Thoracic aorta (tissue), 2 donors: ENCODE results near the gene TMEM158. TPM values are rescaled to one million over a fixed set of nuclear protein-coding genes. Genes with fewer than 3 reads are reported as not detected.

Experiments
- ATAC-seq: fragments of 150-250 bp; one replicate; pipeline ENCODE4 v1.8.0; 2017; ENCODE audit warnings: low read depth; ENCODE audit not compliant: insufficient number of reproducible peaks, low FRiP score
- DNase-seq: peaks from one replicate; pipeline ENCODE4 v3.0.0-alpha.2; 2020; ENCODE audit warnings: low spot score
- H3K27ac ChIP-seq, 2 donors: fragments of 200-600 bp; sonication (generic); 1 replicate in 1 of 2; 2 replicates in 1 of 2; pipeline ENCODE4 v1.5.1; 2016; ENCODE audit warnings: mild to moderate bottlenecking in 2 of 2, moderate library complexity in 2 of 2
- H3K27me3 ChIP-seq: fragments of 200-600 bp; sonication (generic); replicated peaks from 2 replicates; pipeline ENCODE4 v1.6.0; 2016; ENCODE audit warnings: mild to moderate bottlenecking; ENCODE audit not compliant: insufficient read depth
- H3K36me3 ChIP-seq: fragments of 200-600 bp; sonication (generic); one replicate; pipeline ENCODE4 v1.5.1; 2016
- H3K4me1 ChIP-seq, 2 donors: fragments of 200-600 bp; sonication (generic); 1 replicate in 1 of 2; 2 replicates in 1 of 2; pipeline versions ENCODE4 v1.5.1 to v1.6.0; 2016; ENCODE audit warnings: low read depth in 2 of 2, mild to moderate bottlenecking in 1 of 2; ENCODE audit not compliant: control insufficient read depth in 1 of 2
- H3K4me3 ChIP-seq: fragments of 200-600 bp; sonication (generic); 2 replicates; pipeline ENCODE4 v1.5.1; 2016; ENCODE audit warnings: mild to moderate bottlenecking
- H3K9me3 ChIP-seq: fragments of 200-600 bp; sonication (generic); 2 replicates; pipeline ENCODE4 v1.5.1; 2016
- total RNA-seq, 2 donors: library from RNA; depleted of rRNA; stranded (reverse); fragments of >200 nt; gene quantifications; one replicate each; pipeline versions ENCODE4 v1.1.0 to v1.2.3, GENCODE V29; 2016
- TF ChIP-seq, protein P1 (sequence below): fragments of 200-600 bp; sonication (generic); IDR thresholded peaks from one replicate; pipeline ENCODE4 v1.5.1; 2019; ENCODE audit warnings: antibody characterized with exemption

Gene TMEM158
- total RNA-seq, 2 donors from 2014 or later = 0.41 to 2.2 TPM

DNA sequence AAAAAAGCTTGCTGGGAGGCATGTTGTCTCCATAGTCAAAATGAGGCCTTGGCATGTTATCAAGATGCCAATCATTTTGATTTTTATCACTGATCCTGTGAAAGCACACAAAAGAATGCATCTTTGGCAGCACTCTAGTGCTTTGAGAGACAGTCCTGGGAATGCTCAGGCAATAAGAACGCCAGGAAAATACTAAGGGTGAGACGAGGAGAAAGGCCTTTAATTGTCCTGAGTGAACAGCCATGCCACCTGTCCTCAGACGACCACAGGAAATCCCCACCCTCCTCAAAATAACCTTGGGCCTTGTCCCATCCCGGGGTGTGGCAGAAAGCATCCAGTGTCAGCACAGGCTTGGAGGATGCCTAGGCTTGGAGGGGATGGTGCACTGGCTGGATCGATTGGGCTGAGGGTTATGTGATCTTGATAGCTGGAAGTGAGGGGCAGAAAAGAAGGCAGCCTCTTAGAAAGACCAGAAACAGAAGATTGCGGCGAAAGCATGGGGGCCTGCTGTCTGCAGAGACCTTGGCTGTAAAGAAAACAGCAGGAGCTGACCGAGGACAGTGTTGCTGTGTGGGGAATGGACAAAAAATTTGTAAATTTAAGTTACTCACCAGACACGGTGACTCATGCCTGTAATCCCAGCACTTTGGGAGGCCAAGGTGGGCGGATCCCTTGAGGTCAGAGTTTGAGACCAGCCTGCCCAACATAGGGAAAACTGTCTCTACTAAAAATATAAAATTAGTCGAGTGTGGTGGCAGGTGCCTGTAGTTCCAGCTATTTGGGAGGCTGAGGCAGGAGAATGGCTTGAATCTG is 7.3 kb downstream of the TMEM158 start:
- Histone ChIP-seq H3K4me1 (peaks cover 0 to 1% of the 10 kb centered on the region in 2 donors), H3K27ac (no peak overlapping the region), H3K9me3 (no peaks in the 10 kb centered on the region), H3K36me3 (no peaks in the 10 kb centered on the region), H3K4me3 (no peak overlapping the region), H3K27me3 (peaks cover 6% of the 10 kb centered on the region)
- TF ChIP-seq, protein P1, sequence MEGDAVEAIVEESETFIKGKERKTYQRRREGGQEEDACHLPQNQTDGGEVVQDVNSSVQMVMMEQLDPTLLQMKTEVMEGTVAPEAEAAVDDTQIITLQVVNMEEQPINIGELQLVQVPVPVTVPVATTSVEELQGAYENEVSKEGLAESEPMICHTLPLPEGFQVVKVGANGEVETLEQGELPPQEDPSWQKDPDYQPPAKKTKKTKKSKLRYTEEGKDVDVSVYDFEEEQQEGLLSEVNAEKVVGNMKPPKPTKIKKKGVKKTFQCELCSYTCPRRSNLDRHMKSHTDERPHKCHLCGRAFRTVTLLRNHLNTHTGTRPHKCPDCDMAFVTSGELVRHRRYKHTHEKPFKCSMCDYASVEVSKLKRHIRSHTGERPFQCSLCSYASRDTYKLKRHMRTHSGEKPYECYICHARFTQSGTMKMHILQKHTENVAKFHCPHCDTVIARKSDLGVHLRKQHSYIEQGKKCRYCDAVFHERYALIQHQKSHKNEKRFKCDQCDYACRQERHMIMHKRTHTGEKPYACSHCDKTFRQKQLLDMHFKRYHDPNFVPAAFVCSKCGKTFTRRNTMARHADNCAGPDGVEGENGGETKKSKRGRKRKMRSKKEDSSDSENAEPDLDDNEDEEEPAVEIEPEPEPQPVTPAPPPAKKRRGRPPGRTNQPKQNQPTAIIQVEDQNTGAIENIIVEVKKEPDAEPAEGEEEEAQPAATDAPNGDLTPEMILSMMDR = no peak
- ATAC-seq = no peak
- DNase-seq = no peak

- no peak for ATAC-seq
- no peaks in the 10 kb centered on the region for H3K27me3 ChIP-seq
- no peaks in the 10 kb centered on the region for H3K9me3 ChIP-seq
- H3K27ac ChIP-seq = no peak overlapping the region
- no peaks in the 10 kb centered on the region for H3K36me3 ChIP-seq
- DNase-seq = no peak
- no peaks in the 10 kb centered on the region for H3K4me1 ChIP-seq
- TF ChIP-seq, protein P1 = no peak
- no peak overlapping the region for H3K4me3 ChIP-seq
Observed at GRCh38 chr3:45216021-45216609, 10.0 kb downstream of the TMEM158 start.

DNA sequence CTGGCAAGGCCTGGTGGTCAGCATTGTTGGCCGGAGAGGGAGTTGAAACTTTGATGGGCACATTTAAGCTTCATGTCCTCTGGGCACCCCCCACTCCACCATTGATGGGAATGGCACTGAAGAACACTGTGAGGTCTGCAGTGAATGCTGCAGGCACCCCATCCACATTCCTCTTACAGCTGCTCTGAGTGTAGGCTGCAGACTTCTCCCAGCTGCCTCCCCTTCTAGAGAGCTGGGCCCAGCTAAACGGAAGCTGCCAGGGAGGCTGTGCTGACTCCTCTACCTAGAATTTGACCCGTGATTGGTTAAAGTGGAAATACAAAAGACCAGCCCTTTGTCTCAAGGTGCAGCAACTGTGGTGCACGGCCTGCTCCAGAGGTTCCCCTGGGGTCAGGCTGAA is 10.6 kb downstream of the TMEM158 start:
- ATAC-seq (no peak), DNase-seq (no peak)
- Histone ChIP-seq H3K36me3 (no peaks in the 10 kb centered on the region), H3K4me1 (no peaks in the 10 kb centered on the region), H3K9me3 (no peaks in the 10 kb centered on the region), H3K27me3 (no peaks in the 10 kb centered on the region), H3K4me3 (no peak overlapping the region), H3K27ac (no peak overlapping the region)
- TF ChIP-seq, protein P1 = no peak

DNA sequence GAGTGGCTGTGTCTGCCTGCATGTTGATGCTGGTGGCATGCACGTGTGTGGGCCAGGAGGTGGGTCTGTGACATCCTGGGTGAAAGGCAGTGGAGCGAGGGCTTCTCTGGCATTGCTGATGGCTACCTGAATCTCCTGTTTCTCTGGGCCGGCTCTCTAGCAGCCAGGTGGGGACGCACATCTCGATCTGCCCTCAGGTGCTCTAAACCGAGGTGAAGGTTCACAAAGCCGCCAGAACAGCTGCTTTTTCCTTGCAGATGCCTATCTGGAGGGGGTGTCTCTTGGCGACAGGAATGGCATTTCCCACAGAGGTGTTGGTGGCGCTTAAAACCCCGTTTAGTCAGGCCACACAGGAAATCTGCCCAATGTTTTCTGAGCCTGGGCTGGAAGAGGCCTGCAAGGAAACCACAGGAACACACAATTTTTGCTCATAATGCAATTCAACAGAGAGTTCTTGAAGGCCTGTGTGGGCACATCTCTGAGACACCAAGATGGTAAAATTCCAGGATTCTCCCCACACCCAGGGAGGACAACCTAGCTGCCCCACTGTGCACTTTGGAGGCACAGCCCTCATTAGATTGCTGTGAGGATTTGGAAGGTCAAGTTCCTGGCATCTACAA is 11.9 kb downstream of the TMEM158 start:
- H3K4me1 ChIP-seq = no peaks in the 10 kb centered on the region
- H3K27ac ChIP-seq = no peak overlapping the region
- H3K36me3 ChIP-seq = no peaks in the 10 kb centered on the region
- ATAC-seq (no peak), DNase-seq (no peak)
- TF ChIP-seq, protein P1 = no peak
- H3K4me3 ChIP-seq = no peak overlapping the region
- no peaks in the 10 kb centered on the region for H3K9me3 ChIP-seq
- no peaks in the 10 kb centered on the region for H3K27me3 ChIP-seq

DNA sequence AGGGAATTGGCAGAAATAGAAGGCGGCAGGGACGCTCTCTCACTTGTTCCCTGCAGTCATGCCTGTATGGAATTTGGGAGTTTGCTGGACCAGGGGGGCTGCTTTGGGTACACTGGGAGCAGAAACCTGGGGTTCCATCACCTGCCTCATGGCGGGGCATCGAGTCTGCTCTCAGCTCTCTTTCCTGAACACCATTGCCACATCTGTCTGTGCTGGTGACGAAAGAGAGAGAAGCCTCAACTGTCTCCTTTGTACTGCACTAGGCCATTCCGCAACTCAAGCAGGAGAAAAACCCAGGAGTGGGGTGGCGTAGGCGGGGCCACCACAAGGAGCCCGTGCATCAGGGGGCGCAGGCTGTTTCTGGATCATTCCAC is 14.0 kb downstream of the TMEM158 start:
- Histone ChIP-seq H3K27me3 (no peaks in the 10 kb centered on the region), H3K36me3 (no peaks in the 10 kb centered on the region), H3K9me3 (no peaks in the 10 kb centered on the region), H3K4me3 (no peak overlapping the region), H3K27ac (no peak overlapping the region), H3K4me1 (no peaks in the 10 kb centered on the region)
- TF ChIP-seq, protein P1 = no peak
- DNase-seq (no peak), ATAC-seq (no peak)
